Gastrocnemius medialis (tissue), 4 donors: Measurements from ENCODE around the gene DTNB.

Source experiments
- CTCF ChIP-seq, 5 experiments: fragments of 450-650 bp in 3 of 5; fragments of 200-600 bp in 2 of 5; sonication (generic) in 2 of 5; IDR thresholded peaks in 4 of 5; conservative IDR thresholded peaks in 1 of 5; 1 replicate in 4 of 5; 2 replicates in 1 of 5; pipeline ENCODE4 v1.5.1; 2016 to 2019; ENCODE audit warnings: antibody characterized with exemption in 5 of 5, mild to moderate bottlenecking in 3 of 5, moderate library complexity in 3 of 5
- POLR2A ChIP-seq, 2 donors: fragments of 450-650 bp; IDR thresholded peaks; one replicate each; pipeline ENCODE4 v1.6.1; 2017; ENCODE audit warnings: antibody characterized with exemption in 2 of 2, mild to moderate bottlenecking in 2 of 2, moderate library complexity in 2 of 2

GRCh38 chr2:25467743-25468142 lies 205.6 kb downstream of the DTNB start:
- TF ChIP-seq CTCF (IDR thresholded peaks at IDR 0.05 in 4 of 5, conservative IDR thresholded peaks at IDR 0.05 in 1 of 5), result no peak
- TF ChIP-seq POLR2A (IDR thresholded peaks at IDR 0.05), result no peak
